Activated CD4-positive, alpha-beta memory T cell treated with anti-CD3 and anti-CD28 coated beads for 36 hours (primary cell): ENCODE measurements around the gene NCF2. TPM values are rescaled to one million over a fixed set of nuclear protein-coding genes. Genes with fewer than 3 reads are reported as not detected.

Experiments
- CTCF ChIA-PET: fragments of 350-600 bp; sonication (Branson Sonifier 250); formaldehyde crosslinking; loops from one replicate; lab custom pipeline; 2021; ENCODE audit warnings: antibody characterized with exemption, inconsistent platforms; lab: Charles Lee
- POLR2A ChIA-PET: fragments of 350-600 bp; sonication (Branson Sonifier 250); formaldehyde crosslinking; loops from one replicate; lab custom pipeline; 2021; ENCODE audit warnings: antibody characterized with exemption; lab: Charles Lee
- DNase-seq: peaks from one replicate; pipeline ENCODE4 v3.0.0-alpha.2; 2020
- H3K27ac Mint-ChIP-seq: one replicate; pipeline ENCODE4 v1.8.0; 2021; ENCODE audit warnings: mixed read lengths
- H3K27me3 Mint-ChIP-seq: one replicate; pipeline ENCODE4 v1.8.0; 2021; ENCODE audit warnings: mixed read lengths
- H3K36me3 Mint-ChIP-seq: one replicate; pipeline ENCODE4 v1.8.0; 2021; ENCODE audit warnings: mixed read lengths
- H3K4me1 Mint-ChIP-seq: one replicate; pipeline ENCODE4 v1.8.0; 2021; ENCODE audit warnings: low read depth, mixed read lengths
- H3K4me3 Mint-ChIP-seq: one replicate; pipeline ENCODE4 v1.8.0; 2021; ENCODE audit warnings: mild to moderate bottlenecking, mixed read lengths
- H3K9me3 Mint-ChIP-seq: one replicate; pipeline ENCODE4 v1.8.0; 2021; ENCODE audit warnings: mixed read lengths
- intact Hi-C: fragments of 100-400 bp; cut with micrococcal nuclease; formaldehyde crosslinking; loops from one replicate; pipeline ENCODE4 v1.15.1; 2023
- total RNA-seq, 2 experiments: library from RNA; stranded (reverse); gene quantifications; one replicate each; pipeline ENCODE4 v1.2.3, GENCODE V29; 2021

The NCF2 gene
- total RNA-seq, 2 experiments from 2014 or later: 6.6 to 7.7 TPM

DNA sequence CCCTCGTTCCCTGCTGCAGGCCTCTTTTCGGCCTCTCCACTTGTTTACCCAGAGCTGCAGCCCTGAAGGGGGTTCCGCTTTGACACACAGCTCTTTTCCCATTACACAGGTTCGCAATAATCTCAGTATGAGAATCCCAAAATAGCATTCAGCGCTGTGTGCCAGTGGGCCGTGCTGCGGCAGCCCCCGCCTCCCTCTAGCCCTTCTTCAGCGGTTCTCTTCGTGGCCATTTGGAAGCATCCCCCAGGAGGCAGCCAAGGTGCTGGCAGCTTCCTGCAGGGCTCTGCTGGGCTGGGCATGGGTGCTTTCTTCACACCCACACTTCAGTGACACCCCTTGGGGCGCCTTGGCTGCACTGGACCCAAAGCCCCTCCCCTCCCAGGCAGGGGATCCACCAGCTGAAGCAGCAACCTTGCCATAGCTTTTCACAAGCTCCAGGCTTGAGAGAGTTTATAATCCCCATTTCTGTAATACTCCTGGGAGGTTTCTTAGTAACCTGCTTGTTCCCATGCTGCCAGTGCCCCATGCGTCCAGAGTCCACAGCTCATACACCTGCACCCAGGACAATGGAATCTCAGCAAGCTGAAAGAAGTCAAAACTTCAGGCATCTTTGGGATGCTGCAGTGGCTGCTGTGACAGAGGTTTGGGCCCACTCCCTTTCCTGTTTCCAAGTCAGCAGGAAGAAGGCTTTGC lies 8.1 kb downstream of the NCF2 start:
- Mint-ChIP-seq H3K9me3 (no peaks in the 10 kb centered on the region), H3K27me3 (no peaks in the 10 kb centered on the region), H3K36me3 (no peaks in the 10 kb centered on the region), H3K4me1 (peaks cover 10% of the 10 kb centered on the region), H3K27ac (no peak overlapping the region), H3K4me3 (no peak overlapping the region)
- ChIA-PET CTCF (no interaction called here), POLR2A (no interaction called here)
- intact Hi-C loops: no loop called here
- no peak for DNase-seq

DNA sequence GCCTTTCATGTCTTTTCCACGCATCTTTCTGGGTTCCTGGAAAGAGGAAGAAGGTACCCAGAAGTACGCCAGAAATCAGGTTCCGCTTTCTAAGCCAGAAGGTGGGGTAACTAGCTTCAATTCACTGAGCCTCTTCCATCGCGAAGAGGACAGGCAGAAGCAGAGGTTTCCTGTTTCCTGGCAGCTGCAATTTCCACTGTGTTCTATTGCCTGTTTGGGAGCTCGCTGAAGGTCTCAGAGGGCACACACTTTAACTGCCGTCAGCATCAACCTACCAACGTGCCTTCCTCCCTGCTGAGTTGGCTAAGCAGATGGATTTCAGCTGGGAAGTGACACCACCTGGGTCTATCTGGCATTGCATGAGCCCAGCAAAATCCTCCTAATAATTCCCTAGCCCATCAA lies 10.0 kb downstream of the NCF2 start:
- CTCF ChIA-PET: interaction anchor here (0.7 to 1.6 kb wide), 5 partner anchors 10 to 298 kb away, joined by 3 to 6 read pairs (median 3); no protein-coding TSS in a partner anchor
- POLR2A ChIA-PET: interaction anchor here (0.5 to 0.6 kb wide), 2 partner anchors 10 to 112 kb away, joined by 3 read pairs; no protein-coding TSS in a partner anchor
- no peaks in the 10 kb centered on the region for H3K9me3 Mint-ChIP-seq
- no peak overlapping the region for H3K27ac Mint-ChIP-seq
- intact Hi-C loops: loop anchor here (1.0 kb wide), 1 partner anchor 11 kb away; no protein-coding TSS in a partner anchor
- no peak for DNase-seq
- no peak overlapping the region for H3K4me3 Mint-ChIP-seq
- no peaks in the 10 kb centered on the region for H3K36me3 Mint-ChIP-seq
- H3K27me3 Mint-ChIP-seq: no peaks in the 10 kb centered on the region
- peaks cover 10% of the 10 kb centered on the region for H3K4me1 Mint-ChIP-seq

DNA sequence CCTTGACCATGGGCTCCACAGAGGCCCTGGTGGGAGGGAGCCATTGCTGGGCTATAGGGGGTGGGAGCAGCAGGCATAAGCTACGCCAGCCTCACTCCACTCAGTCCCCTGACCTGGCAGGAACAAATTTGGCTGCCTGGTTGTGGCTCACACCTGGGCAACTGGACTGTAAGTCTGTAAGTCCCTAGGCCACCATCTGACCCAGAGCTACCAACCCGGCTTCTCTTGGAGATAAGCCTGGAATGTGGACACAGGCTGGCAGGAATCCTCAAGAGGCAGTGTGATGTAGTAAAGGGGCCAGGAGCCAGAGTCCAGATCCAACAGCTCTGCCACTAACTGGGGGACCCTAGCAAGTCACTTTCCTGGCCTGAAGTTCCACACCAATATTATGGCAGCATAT lies 11.4 kb downstream of the NCF2 start:
- H3K27ac Mint-ChIP-seq: no peak overlapping the region
- H3K4me3 Mint-ChIP-seq: no peak overlapping the region
- intact Hi-C loops: no loop called here
- DNase-seq: no peak
- no peaks in the 10 kb centered on the region for H3K9me3 Mint-ChIP-seq
- no peaks in the 10 kb centered on the region for H3K36me3 Mint-ChIP-seq
- peaks cover 7% of the 10 kb centered on the region for H3K4me1 Mint-ChIP-seq
- ChIA-PET POLR2A (no interaction called here), CTCF (interaction anchor here (0.6 to 1.4 kb wide), 2 partner anchors 57 to 297 kb away, joined by 3 read pairs; no protein-coding TSS in a partner anchor)
- H3K27me3 Mint-ChIP-seq: no peaks in the 10 kb centered on the region

DNA sequence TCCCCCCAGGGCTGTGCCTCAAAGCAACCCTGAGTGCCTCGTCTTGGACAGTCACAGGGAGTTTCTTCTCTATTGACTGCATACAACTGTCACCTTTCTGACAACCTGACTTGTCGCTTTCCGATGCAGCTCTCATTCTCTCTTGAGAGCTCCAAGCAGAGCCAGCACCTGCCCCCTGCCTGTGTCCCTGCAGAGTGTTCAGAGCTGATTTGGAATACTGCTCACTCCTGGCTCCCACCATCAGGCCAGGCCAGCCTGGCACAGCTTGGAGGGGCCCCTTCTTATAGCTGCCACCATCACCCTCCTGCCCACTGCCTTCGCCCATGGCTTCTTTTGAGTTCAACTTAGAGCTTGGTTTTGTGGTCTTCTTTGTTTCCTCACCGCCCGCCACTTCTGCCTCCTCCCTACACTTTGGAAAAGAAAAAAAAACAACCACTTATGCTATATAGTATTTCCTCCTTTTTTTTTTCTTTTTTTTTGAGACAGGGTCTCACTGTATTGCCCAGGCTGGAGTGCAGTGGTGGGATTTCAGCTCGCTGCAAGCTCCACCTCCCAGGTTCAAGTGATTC lies 12.3 kb downstream of the NCF2 start:
- H3K4me3 Mint-ChIP-seq: no peak overlapping the region
- H3K27me3 Mint-ChIP-seq: no peaks in the 10 kb centered on the region
- no peak overlapping the region for H3K27ac Mint-ChIP-seq
- intact Hi-C loops: no loop called here
- ChIA-PET POLR2A (no interaction called here), CTCF (no interaction called here)
- H3K36me3 Mint-ChIP-seq: no peaks in the 10 kb centered on the region
- DNase-seq: no peak
- peaks cover 7% of the 10 kb centered on the region for H3K4me1 Mint-ChIP-seq
- no peaks in the 10 kb centered on the region for H3K9me3 Mint-ChIP-seq

DNA sequence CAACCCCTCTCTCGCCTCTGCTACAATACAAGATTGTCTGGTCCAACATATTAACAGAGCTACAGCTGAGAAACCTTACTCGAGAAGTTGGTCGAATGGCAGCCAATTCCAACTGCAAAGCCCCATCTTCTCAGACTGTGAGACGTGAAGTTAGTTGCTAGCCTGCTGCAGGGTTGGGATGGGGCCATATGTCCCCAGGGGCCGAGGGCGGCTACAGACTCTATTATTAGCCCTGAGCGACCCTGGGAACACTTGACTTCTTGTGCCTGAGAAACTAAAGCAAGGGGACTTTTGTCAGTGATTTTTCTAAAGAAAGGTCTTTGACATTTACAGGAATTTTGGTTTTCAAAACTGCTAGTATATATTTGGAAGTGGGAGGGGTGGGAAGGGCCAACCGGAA lies 13.7 kb downstream of the NCF2 start:
- no peaks in the 10 kb centered on the region for H3K36me3 Mint-ChIP-seq
- intact Hi-C loops: no loop called here
- no peak for DNase-seq
- peaks cover 7% of the 10 kb centered on the region for H3K4me1 Mint-ChIP-seq
- H3K9me3 Mint-ChIP-seq: no peaks in the 10 kb centered on the region
- H3K27me3 Mint-ChIP-seq: no peaks in the 10 kb centered on the region
- H3K27ac Mint-ChIP-seq: no peak overlapping the region
- ChIA-PET POLR2A (no interaction called here), CTCF (no interaction called here)
- no peak overlapping the region for H3K4me3 Mint-ChIP-seq

DNA sequence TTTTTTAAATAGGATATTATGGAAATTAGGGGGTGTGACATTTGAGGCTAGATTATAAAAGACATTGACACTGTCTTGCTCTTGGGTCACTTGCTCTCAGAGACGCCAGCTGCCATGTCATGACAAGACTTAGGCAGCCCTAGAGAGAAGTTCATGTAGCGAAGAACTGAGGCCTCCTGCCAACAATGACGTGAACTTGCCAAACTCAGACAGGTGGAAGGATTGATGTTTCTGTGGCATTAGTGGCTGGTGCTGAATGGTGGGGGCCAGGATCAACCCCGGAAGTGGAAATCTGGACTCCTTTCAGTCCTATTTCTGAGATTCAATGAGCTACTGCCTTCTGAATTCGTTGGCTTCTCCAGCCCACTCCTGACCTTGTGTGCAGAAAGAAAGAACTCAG lies 14.7 kb downstream of the NCF2 start:
- intact Hi-C loops: no loop called here
- Mint-ChIP-seq H3K9me3 (no peaks in the 10 kb centered on the region), H3K27ac (no peak overlapping the region), H3K4me3 (no peak overlapping the region), H3K27me3 (no peaks in the 10 kb centered on the region), H3K36me3 (no peaks in the 10 kb centered on the region), H3K4me1 (peaks cover 7% of the 10 kb centered on the region)
- ChIA-PET POLR2A (no interaction called here), CTCF (no interaction called here)
- DNase-seq: no peak

DNA sequence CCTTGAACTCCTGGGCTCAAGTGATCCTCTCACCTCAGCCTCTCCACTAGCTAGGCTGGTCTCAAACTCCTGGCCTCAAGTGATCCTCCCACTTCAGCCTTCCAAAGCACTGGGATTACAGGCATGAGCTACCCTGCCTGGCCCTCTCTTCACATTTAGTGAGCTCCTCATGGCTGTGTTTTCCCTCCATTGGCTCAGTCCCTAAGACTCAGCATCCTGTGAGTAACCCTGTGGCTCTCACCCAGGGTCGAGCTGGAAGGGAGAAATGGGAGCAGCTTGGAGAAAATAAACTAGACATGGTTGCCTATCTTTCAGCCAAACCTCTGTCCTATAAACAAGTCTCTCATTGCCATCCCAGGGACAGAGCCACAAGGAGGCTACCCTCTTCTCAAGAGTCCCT lies 17.5 kb downstream of the NCF2 start:
- no peak overlapping the region for H3K4me3 Mint-ChIP-seq
- no peak for DNase-seq
- H3K27me3 Mint-ChIP-seq: no peaks in the 10 kb centered on the region
- intact Hi-C loops: no loop called here
- H3K27ac Mint-ChIP-seq: no peak overlapping the region
- CTCF ChIA-PET: interaction anchor here (1.0 kb wide), 1 partner anchor 83 kb away, joined by 3 read pairs; no protein-coding TSS in a partner anchor
- POLR2A ChIA-PET: no interaction called here
- H3K4me1 Mint-ChIP-seq: peaks cover 15% of the 10 kb centered on the region
- H3K36me3 Mint-ChIP-seq: no peaks in the 10 kb centered on the region
- no peaks in the 10 kb centered on the region for H3K9me3 Mint-ChIP-seq

DNA sequence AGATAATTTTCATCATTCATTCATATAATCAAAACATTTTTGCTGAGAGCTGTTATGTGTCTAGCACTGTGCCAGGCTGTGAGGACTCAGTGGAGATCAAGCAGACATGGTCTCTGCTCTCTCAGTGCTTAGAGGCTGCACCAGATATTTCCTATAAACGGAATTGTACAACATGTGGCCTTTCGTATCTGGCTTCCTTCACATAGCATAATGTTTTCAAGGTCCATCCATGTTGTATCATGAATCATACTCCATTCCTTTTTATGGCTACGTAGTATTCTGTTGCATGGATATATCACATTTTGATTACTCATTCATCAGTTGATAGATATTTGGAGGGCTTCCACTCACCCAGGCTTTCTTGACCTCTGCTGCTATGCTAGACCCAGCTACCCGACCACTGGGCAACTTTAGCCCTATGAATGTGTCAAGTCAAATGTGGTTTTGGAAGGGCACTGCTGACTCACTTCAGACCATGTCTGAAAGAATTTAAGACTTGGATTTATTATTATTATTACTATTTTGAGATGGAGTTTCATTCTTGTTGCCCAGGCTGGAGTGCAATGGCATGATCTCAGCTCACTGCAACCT lies 18.5 kb downstream of the NCF2 start:
- H3K36me3 Mint-ChIP-seq: no peaks in the 10 kb centered on the region
- no peaks in the 10 kb centered on the region for H3K27me3 Mint-ChIP-seq
- intact Hi-C loops: no loop called here
- ChIA-PET CTCF (no interaction called here), POLR2A (no interaction called here)
- no peak overlapping the region for H3K27ac Mint-ChIP-seq
- peaks cover 22% of the 10 kb centered on the region for H3K4me1 Mint-ChIP-seq
- DNase-seq: no peak
- H3K4me3 Mint-ChIP-seq: no peak overlapping the region
- H3K9me3 Mint-ChIP-seq: no peaks in the 10 kb centered on the region

DNA sequence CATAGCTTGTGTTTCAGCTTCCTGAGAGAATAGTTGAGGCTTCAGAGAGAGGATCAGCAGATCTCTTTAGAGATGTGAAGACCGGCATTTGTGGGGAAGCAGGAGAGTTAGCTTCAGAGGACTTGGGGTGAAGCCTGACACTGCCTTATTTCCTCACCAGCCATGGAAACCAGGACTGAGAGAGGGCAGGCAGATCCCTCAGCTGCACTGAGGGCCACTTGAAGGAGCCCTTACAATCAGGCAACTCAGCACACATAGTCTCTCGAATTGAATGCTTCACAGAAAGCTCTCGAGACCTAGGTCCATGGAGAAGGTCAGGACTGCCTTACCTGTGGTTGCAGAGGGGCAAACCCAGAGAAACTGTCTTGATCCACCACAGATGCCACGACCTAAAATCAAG lies 19.8 kb downstream of the NCF2 start:
- H3K27me3 Mint-ChIP-seq: no peaks in the 10 kb centered on the region
- CTCF ChIA-PET: interaction anchor here (1.4 to 2.0 kb wide), 2 partner anchors 10 to 85 kb away, joined by 4 to 5 read pairs; no protein-coding TSS in a partner anchor
- intact Hi-C loops: no loop called here
- H3K4me3 Mint-ChIP-seq: no peak overlapping the region
- H3K9me3 Mint-ChIP-seq: no peaks in the 10 kb centered on the region
- H3K27ac Mint-ChIP-seq: no peak overlapping the region
- POLR2A ChIA-PET: interaction anchor here (0.5 to 1.3 kb wide), 2 partner anchors 10 to 62 kb away, joined by 3 to 4 read pairs; no protein-coding TSS in a partner anchor
- DNase-seq: no peak
- H3K36me3 Mint-ChIP-seq: no peaks in the 10 kb centered on the region
- peaks cover 22% of the 10 kb centered on the region for H3K4me1 Mint-ChIP-seq

DNA sequence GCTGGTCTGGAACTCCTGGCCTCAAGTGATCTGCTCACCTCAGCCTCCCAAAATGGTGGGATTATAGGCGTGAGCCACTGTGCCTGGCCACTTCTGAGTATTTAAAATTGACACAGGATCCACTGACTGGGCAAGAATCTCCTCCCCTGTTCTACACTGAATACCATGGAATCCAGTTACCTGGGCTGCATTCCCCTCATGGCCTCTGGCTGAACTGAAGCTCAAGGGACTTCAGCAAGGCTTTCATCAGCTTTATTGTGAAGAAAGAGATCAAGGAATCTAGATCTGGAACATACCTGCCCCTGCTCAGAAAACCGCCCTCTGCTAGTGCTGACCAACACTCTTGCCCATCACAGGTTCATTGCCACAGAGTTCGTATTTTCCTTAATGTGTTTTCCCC lies 20.5 kb downstream of the NCF2 start:
- peaks cover 3% of the 10 kb centered on the region for H3K36me3 Mint-ChIP-seq
- H3K4me3 Mint-ChIP-seq: no peak overlapping the region
- H3K27me3 Mint-ChIP-seq: no peaks in the 10 kb centered on the region
- no peak overlapping the region for H3K27ac Mint-ChIP-seq
- peaks cover 22% of the 10 kb centered on the region for H3K4me1 Mint-ChIP-seq
- H3K9me3 Mint-ChIP-seq: no peaks in the 10 kb centered on the region
- CTCF ChIA-PET: interaction anchor here (1.1 to 2.0 kb wide), 3 partner anchors 10 to 288 kb away, joined by 3 to 5 read pairs (median 4); no protein-coding TSS in a partner anchor
- intact Hi-C loops: loop anchor here (1.0 kb wide), 2 partner anchors 10 to 20 kb away; partner anchors contain the start of gene NCF2
- POLR2A ChIA-PET: interaction anchor here (1.3 kb wide), 1 partner anchor 63 kb away, joined by 4 read pairs; no protein-coding TSS in a partner anchor
- no peak for DNase-seq

DNA sequence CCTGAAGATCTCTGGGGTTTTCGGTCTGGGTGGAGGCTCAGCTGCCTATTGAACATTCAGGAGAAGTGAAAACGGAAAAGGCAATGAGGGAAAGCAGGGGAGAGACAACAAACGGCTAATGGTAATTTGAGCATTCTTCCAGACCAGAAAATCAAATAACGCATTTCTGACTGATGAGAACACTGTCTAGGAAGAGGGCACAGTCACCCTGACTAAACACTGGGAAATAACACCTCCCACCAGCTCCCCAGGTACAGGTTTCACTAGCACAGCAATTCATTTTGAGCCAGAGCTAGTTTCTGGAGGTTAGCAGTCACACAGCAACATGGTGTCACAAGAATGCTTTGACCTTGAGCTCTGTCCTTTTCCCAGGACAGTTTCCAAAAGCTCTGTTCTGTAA lies 21.1 kb downstream of the NCF2 start:
- no peaks in the 10 kb centered on the region for H3K27me3 Mint-ChIP-seq

More for the DNA sequence above, 21.1 kb downstream of the NCF2 start:
- Mint-ChIP-seq H3K27ac (peak overlapping the region; percentile 69), H3K36me3 (peaks cover 3% of the 10 kb centered on the region), H3K9me3 (no peaks in the 10 kb centered on the region), H3K4me1 (peaks cover 22% of the 10 kb centered on the region), H3K4me3 (no peak overlapping the region)
- ChIA-PET POLR2A (interaction anchor here (0.5 to 1.4 kb wide), 5 partner anchors 11 to 731 kb away, joined by 3 to 4 read pairs (median 3); no protein-coding TSS in a partner anchor), CTCF (interaction anchor here (1.1 to 2.0 kb wide), 2 partner anchors 86 to 288 kb away, joined by 3 to 5 read pairs; no protein-coding TSS in a partner anchor)
- DNase-seq: peak; percentile 66
- intact Hi-C loops: loop anchor here (1.0 kb wide), 2 partner anchors 11 to 21 kb away; partner anchors contain the start of gene NCF2
